Measurements from ENCODE around the gene INTS4.
"Not testable (repeated sequence)": the region's sequence is repeated elsewhere in the genome, so short reads cannot be mapped to it uniquely, and the experiment has no call there.

INTS4 gene

GRCh38 chr11:77913608-77914306, 80.7 kb downstream of the INTS4 start:
- not testable (repeated sequence) for H3K27me3 ChIP-seq (ENCODE audit: control insufficient read depth in 3 of 3, insufficient read depth in 3 of 3, low read depth in 1 of 3, low read length in 3 of 3); H4K91ac ChIP-seq (ENCODE audit: low read depth, low read length, poor library complexity); DNase-seq (ENCODE audit: low spot score)

GRCh38 chr11:77910828-77911227, 83.6 kb downstream of the INTS4 start:
- not testable (repeated sequence) for H3K4me1 ChIP-seq (ENCODE audit: control insufficient read depth in 2 of 2, insufficient read depth in 1 of 2, low read depth in 1 of 2, low read length in 2 of 2); H4K8ac ChIP-seq (ENCODE audit: low read depth, low read length); H2AK5ac ChIP-seq (ENCODE audit: low read depth, low read length); H2BK120ac ChIP-seq (ENCODE audit: low read depth, low read length); H3K14ac ChIP-seq (ENCODE audit: low read length); H2AFZ ChIP-seq (ENCODE audit: low read length); H3K4me2 ChIP-seq (ENCODE audit: insufficient read depth, low read length, poor library complexity, severe bottlenecking); DNase-seq (ENCODE audit: low spot score); H3K9me3 ChIP-seq (replicated peaks in 1 of 2; ENCODE audit: control insufficient read depth in 2 of 2, insufficient read depth in 1 of 2, low read depth in 1 of 2, low read length in 2 of 2); H2BK15ac ChIP-seq (ENCODE audit: low read length); H2BK12ac ChIP-seq (ENCODE audit: low read length); H3K9ac ChIP-seq (ENCODE audit: low read depth, low read length, poor library complexity); H3K27me3 ChIP-seq (ENCODE audit: control insufficient read depth in 3 of 3, insufficient read depth in 3 of 3, low read depth in 1 of 3, low read length in 3 of 3); H3K18ac ChIP-seq (ENCODE audit: low read length); H3K23ac ChIP-seq (ENCODE audit: low read depth, low read length, poor library complexity); H2BK5ac ChIP-seq (ENCODE audit: low read length); H3K4me3 ChIP-seq (ENCODE audit: low read length in 2 of 2); H3K79me1 ChIP-seq (ENCODE audit: low read depth, low read length); H3K27ac ChIP-seq (replicated peaks; ENCODE audit: low read length); H3K4ac ChIP-seq (ENCODE audit: low read length); H4K91ac ChIP-seq (ENCODE audit: low read depth, low read length, poor library complexity)
- WGBS, 2 donors (ENCODE audit: extremely low coverage in 2 of 2, insufficient read length in 2 of 2, insufficient replicate concordance in 1 of 2), result no CpG with 5 or more reads among the region's 6 CpGs
- H3K36me3 ChIP-seq (replicated peaks in 1 of 2; ENCODE audit: control insufficient read depth in 2 of 2, insufficient read depth in 2 of 2, low read length in 2 of 2), result peaks cover 0 to 38% of the 10 kb centered on the region in 2 donors

More at GRCh38 chr11:77913608-77914306, 80.7 kb downstream of the INTS4 start:
- H2BK12ac ChIP-seq (ENCODE audit: low read length); H3K4me3 ChIP-seq (ENCODE audit: low read length in 2 of 2); H3K79me1 ChIP-seq (ENCODE audit: low read depth, low read length); H3K14ac ChIP-seq (ENCODE audit: low read length); H2BK5ac ChIP-seq (ENCODE audit: low read length); H2AFZ ChIP-seq (ENCODE audit: low read length); H3K23ac ChIP-seq (ENCODE audit: low read depth, low read length, poor library complexity); H4K8ac ChIP-seq (ENCODE audit: low read depth, low read length); H3K4ac ChIP-seq (ENCODE audit: low read length); H2BK120ac ChIP-seq (ENCODE audit: low read depth, low read length); H2AK5ac ChIP-seq (ENCODE audit: low read depth, low read length); H3K9me3 ChIP-seq (replicated peaks in 1 of 2; ENCODE audit: control insufficient read depth in 2 of 2, insufficient read depth in 1 of 2, low read depth in 1 of 2, low read length in 2 of 2); H2BK15ac ChIP-seq (ENCODE audit: low read length); H3K27ac ChIP-seq (replicated peaks; ENCODE audit: low read length); H3K18ac ChIP-seq (ENCODE audit: low read length); H3K4me1 ChIP-seq (ENCODE audit: control insufficient read depth in 2 of 2, insufficient read depth in 1 of 2, low read depth in 1 of 2, low read length in 2 of 2); H3K9ac ChIP-seq (ENCODE audit: low read depth, low read length, poor library complexity); H3K4me2 ChIP-seq (ENCODE audit: insufficient read depth, low read length, poor library complexity, severe bottlenecking): not testable (repeated sequence)
- H3K36me3 ChIP-seq (replicated peaks in 1 of 2; ENCODE audit: control insufficient read depth in 2 of 2, insufficient read depth in 2 of 2, low read length in 2 of 2), result peaks cover 0 to 39% of the 10 kb centered on the region in 2 donors
- no CpG with 5 or more reads among the region's 4 CpGs for WGBS, 2 donors (ENCODE audit: extremely low coverage in 2 of 2, insufficient read length in 2 of 2, insufficient replicate concordance in 1 of 2)

DNA sequence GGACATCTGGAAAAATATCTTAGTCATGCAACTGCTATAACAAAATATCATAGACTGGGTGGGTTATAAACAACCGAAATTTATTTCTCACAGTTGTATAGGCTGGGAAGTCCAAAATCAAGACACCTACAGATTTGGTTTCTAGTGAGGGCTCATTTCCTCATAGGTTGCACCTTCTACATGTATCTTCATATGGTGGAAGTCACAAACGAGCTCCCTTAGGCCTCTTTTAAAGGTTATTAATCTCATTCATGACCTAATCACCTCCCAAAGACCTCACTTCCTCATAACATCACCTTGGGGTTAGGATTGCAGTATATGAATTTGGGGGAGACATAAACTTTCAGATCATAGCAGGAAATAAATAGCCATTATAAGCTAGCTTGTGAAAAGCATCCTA, 85.2 kb downstream of the INTS4 start:
- H3K79me1 ChIP-seq (ENCODE audit: low read depth, low read length), result no peaks in the 10 kb centered on the region
- WGBS, 2 donors (ENCODE audit: extremely low coverage in 2 of 2, insufficient read length in 2 of 2, insufficient replicate concordance in 1 of 2), result no CpG with 5 or more reads among the region's 2 CpGs
- H3K27ac ChIP-seq (replicated peaks; ENCODE audit: low read length), result no peak overlapping the region

DNA sequence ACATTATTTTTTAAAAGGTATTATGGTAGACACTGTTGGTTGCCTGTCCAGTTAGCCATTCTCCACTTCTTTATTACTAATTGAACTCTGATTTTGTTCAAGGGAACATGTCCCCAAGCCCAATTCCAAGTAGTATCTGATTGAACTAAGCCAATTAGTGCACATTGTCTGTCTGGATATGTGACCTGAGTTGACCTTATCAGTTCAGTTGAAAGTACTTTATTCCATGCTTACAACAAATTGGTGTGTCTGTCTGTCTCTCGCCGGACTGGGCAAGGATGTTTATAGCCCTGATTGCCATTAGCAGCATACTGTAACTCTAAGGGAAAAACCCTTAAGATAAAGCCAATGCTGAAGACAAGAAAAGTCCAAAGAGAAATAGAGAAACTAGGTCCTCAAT, 85.6 kb downstream of the INTS4 start:
- Histone ChIP-seq H4K8ac (ENCODE audit: low read depth, low read length) (no peak overlapping the region), H3K36me3 (replicated peaks in 1 of 2; ENCODE audit: control insufficient read depth in 2 of 2, insufficient read depth in 2 of 2, low read length in 2 of 2) (peaks cover 0 to 33% of the 10 kb centered on the region in 2 donors), H3K4me2 (ENCODE audit: insufficient read depth, low read length, poor library complexity, severe bottlenecking) (no peak overlapping the region), H3K18ac (ENCODE audit: low read length) (no peak overlapping the region), H2BK12ac (ENCODE audit: low read length) (no peak overlapping the region), H3K27ac (replicated peaks; ENCODE audit: low read length) (no peak overlapping the region), H3K23ac (ENCODE audit: low read depth, low read length, poor library complexity) (no peak overlapping the region), H2BK120ac (ENCODE audit: low read depth, low read length) (no peak overlapping the region), H4K91ac (ENCODE audit: low read depth, low read length, poor library complexity) (no peak overlapping the region), H3K4me1 (ENCODE audit: control insufficient read depth in 2 of 2, insufficient read depth in 1 of 2, low read depth in 1 of 2, low read length in 2 of 2) (no peaks in the 10 kb centered on the region), H2AK5ac (ENCODE audit: low read depth, low read length) (no peak overlapping the region), H2BK15ac (ENCODE audit: low read length) (no peak overlapping the region), H3K4me3 (ENCODE audit: low read length in 2 of 2) (no peak overlapping the region), H2BK5ac (ENCODE audit: low read length) (no peak overlapping the region), H3K4ac (ENCODE audit: low read length) (no peak overlapping the region), H3K14ac (ENCODE audit: low read length) (no peak overlapping the region), H3K79me1 (ENCODE audit: low read depth, low read length) (no peaks in the 10 kb centered on the region), H2AFZ (ENCODE audit: low read length) (no peak overlapping the region), H3K27me3 (ENCODE audit: control insufficient read depth in 3 of 3, insufficient read depth in 3 of 3, low read depth in 1 of 3, low read length in 3 of 3) (no peaks in the 10 kb centered on the region), H3K9ac (ENCODE audit: low read depth, low read length, poor library complexity) (no peak overlapping the region), H3K9me3 (replicated peaks in 1 of 2; ENCODE audit: control insufficient read depth in 2 of 2, insufficient read depth in 1 of 2, low read depth in 1 of 2, low read length in 2 of 2) (no peaks in the 10 kb centered on the region)
- DNase-seq (ENCODE audit: low spot score), result no peak
- no CpG with 5 or more reads among the region's 2 CpGs for WGBS, 2 donors (ENCODE audit: extremely low coverage in 2 of 2, insufficient read length in 2 of 2, insufficient replicate concordance in 1 of 2)

More for the DNA sequence above, 85.2 kb downstream of the INTS4 start:
- Histone ChIP-seq H3K18ac (ENCODE audit: low read length) (no peak overlapping the region), H4K8ac (ENCODE audit: low read depth, low read length) (no peak overlapping the region), H3K4me1 (ENCODE audit: control insufficient read depth in 2 of 2, insufficient read depth in 1 of 2, low read depth in 1 of 2, low read length in 2 of 2) (no peaks in the 10 kb centered on the region), H2AFZ (ENCODE audit: low read length) (no peak overlapping the region), H3K36me3 (replicated peaks in 1 of 2; ENCODE audit: control insufficient read depth in 2 of 2, insufficient read depth in 2 of 2, low read length in 2 of 2) (peaks cover 0 to 33% of the 10 kb centered on the region in 2 donors), H3K4me3 (ENCODE audit: low read length in 2 of 2) (no peak overlapping the region), H3K4me2 (ENCODE audit: insufficient read depth, low read length, poor library complexity, severe bottlenecking) (no peak overlapping the region), H3K4ac (ENCODE audit: low read length) (no peak overlapping the region), H2BK15ac (ENCODE audit: low read length) (no peak overlapping the region), H3K23ac (ENCODE audit: low read depth, low read length, poor library complexity) (no peak overlapping the region), H3K9ac (ENCODE audit: low read depth, low read length, poor library complexity) (no peak overlapping the region), H3K9me3 (replicated peaks in 1 of 2; ENCODE audit: control insufficient read depth in 2 of 2, insufficient read depth in 1 of 2, low read depth in 1 of 2, low read length in 2 of 2) (no peaks in the 10 kb centered on the region), H3K27me3 (ENCODE audit: control insufficient read depth in 3 of 3, insufficient read depth in 3 of 3, low read depth in 1 of 3, low read length in 3 of 3) (no peaks in the 10 kb centered on the region), H2AK5ac (ENCODE audit: low read depth, low read length) (no peak overlapping the region), H2BK5ac (ENCODE audit: low read length) (no peak overlapping the region), H2BK12ac (ENCODE audit: low read length) (no peak overlapping the region), H2BK120ac (ENCODE audit: low read depth, low read length) (no peak overlapping the region), H3K14ac (ENCODE audit: low read length) (no peak overlapping the region), H4K91ac (ENCODE audit: low read depth, low read length, poor library complexity) (no peak overlapping the region)
- DNase-seq (ENCODE audit: low spot score), result no peak

All from neuronal stem cell (in vitro differentiated cells).